ENCODE measurements around the gene ACOT7. TPM values are rescaled to one million over a fixed set of nuclear protein-coding genes. Genes with fewer than 3 reads are reported as not detected.

The ACOT7 gene
- total and polyA plus RNA-seq, 2 of the 13 experiments (the other 11 are each of a cell fraction or from before 2014, with no cell fraction given), result 33.0 to 55.8 TPM

DNA sequence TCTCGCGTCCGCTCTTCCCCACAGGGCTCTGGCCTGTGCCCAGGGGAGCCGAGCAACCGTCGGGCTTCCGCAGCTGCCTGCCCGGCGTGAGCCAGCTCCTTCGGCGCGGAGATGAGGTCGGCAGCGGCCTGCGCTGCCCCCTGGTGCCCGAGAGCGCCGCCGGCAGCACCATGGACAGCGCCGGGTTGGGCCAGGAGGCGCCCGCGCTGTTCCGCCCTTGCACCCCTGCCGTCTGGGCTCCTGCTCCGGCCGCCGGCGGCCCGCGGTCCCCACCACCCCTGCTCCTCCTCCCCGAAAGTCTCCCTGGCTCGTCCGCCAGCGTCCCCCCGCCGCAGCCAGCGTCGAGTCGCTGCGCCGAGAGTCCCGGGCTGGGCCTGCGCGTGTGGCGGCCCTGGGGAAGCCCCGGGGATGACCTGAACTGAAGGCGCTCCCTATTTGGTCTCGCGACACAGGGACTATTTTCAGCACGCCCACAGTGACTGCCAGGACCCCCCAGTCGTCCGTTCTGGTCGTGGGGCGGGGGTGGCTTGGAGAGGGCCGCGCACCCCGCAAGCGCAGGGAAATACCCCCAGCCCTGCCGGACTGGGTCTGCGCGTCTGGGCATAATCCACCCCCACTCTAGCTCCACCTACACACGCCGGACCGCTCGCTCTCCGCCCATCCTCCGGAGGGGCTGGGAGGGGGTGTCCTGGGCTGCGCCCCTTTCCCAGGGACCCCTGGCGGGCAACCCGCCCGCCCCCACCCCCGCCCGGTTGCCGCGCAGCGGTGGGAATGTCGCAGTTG lies 148.3 kb downstream of the ACOT7 start (continued):
- TF ChIP-seq ZNF572 (CRISPR knock-in tag; IDR thresholded peaks at IDR 0.05), result no peak
- TF ChIP-seq, protein P1, sequence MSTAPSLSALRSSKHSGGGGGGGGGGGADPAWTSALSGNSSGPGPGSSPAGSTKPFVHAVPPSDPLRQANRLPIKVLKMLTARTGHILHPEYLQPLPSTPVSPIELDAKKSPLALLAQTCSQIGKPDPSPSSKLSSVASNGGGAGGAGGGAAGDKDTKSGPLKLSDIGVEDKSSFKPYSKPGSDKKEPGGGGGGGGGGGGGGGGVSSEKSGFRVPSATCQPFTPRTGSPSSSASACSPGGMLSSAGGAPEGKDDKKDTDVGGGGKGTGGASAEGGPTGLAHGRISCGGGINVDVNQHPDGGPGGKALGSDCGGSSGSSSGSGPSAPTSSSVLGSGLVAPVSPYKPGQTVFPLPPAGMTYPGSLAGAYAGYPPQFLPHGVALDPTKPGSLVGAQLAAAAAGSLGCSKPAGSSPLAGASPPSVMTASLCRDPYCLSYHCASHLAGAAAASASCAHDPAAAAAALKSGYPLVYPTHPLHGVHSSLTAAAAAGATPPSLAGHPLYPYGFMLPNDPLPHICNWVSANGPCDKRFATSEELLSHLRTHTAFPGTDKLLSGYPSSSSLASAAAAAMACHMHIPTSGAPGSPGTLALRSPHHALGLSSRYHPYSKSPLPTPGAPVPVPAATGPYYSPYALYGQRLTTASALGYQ (CRISPR knock-in tag; IDR thresholded peaks at IDR 0.05), result peak; percentile 90
- no peak for TF ChIP-seq MBNL3 (CRISPR knock-in tag; conservative IDR thresholded peaks at IDR 0.05)
- no peak for TF ChIP-seq RORA (CRISPR knock-in tag; IDR thresholded peaks at IDR 0.05)
- TF ChIP-seq ZNF383 (CRISPR knock-in tag; IDR thresholded peaks at IDR 0.05; ENCODE audit: borderline replicate concordance), result no peak
- TF ChIP-seq EHMT2 (IDR thresholded peaks at IDR 0.05; ENCODE audit: borderline replicate concordance, low read depth, low read length), result peak; percentile 76; the same call in 1 of the 2 replicates
- peak; percentile 99 for TF ChIP-seq ZSCAN21 (CRISPR knock-in tag; IDR thresholded peaks at IDR 0.05; ENCODE audit: borderline replicate concordance)
- TF ChIP-seq NR2F6 (IDR thresholded peaks at IDR 0.05), result no peak
- TF ChIP-seq NR2F6 (CRISPR knock-in tag; IDR thresholded peaks at IDR 0.05), result peak; percentile 77
- TF ChIP-seq, protein P2, sequence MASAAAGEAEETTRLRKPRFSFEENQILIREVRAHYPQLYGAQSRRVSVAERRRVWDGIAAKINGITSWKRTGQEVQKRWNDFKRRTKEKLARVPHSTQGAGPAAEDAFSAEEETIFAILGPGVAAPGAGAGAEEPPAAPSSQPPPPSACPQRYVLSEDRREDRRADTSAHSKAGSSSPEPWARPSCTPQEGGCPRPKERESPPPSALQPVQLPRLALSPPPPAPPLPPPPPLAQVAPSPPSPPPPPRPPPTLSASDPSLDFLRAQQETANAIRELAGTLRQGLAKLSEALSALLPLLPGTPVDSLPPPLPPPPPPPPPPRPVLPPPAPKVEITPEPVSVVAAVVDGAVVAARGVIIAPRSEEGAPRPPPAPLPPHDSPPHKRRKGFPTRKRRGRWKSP (CRISPR knock-in tag; IDR thresholded peaks at IDR 0.05), result peak; percentile 95
- TF ChIP-seq ZNF670 (CRISPR knock-in tag; IDR thresholded peaks at IDR 0.05; ENCODE audit: borderline replicate concordance), result peak; percentile 61; the same call in 1 of the 2 replicates
- TF ChIP-seq, protein P3, sequence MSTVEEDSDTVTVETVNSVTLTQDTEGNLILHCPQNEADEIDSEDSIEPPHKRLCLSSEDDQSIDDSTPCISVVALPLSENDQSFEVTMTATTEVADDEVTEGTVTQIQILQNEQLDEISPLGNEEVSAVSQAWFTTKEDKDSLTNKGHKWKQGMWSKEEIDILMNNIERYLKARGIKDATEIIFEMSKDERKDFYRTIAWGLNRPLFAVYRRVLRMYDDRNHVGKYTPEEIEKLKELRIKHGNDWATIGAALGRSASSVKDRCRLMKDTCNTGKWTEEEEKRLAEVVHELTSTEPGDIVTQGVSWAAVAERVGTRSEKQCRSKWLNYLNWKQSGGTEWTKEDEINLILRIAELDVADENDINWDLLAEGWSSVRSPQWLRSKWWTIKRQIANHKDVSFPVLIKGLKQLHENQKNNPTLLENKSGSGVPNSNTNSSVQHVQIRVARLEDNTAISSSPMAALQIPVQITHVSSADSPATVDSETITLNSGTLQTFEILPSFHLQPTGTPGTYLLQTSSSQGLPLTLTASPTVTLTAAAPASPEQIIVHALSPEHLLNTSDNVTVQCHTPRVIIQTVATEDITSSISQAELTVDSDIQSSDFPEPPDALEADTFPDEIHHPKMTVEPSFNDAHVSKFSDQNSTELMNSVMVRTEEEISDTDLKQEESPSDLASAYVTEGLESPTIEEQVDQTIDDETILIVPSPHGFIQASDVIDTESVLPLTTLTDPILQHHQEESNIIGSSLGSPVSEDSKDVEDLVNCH (CRISPR knock-in tag; IDR thresholded peaks at IDR 0.05), result peak; percentile 71; the same call in 1 of the 2 replicates
- TF ChIP-seq ZNF550 (CRISPR knock-in tag; IDR thresholded peaks at IDR 0.05; ENCODE audit: borderline replicate concordance), result 0 out of 2 replicates have a peak, but pooled peaks have one; percentile 57
- TF ChIP-seq, protein P4, sequence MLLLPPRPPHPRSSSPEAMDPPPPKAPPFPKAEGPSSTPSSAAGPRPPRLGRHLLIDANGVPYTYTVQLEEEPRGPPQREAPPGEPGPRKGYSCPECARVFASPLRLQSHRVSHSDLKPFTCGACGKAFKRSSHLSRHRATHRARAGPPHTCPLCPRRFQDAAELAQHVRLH (CRISPR knock-in tag; IDR thresholded peaks at IDR 0.05; ENCODE audit: borderline replicate concordance, low read depth), result peak; percentile 100
- TF ChIP-seq SRSF4 (IDR thresholded peaks at IDR 0.05; ENCODE audit: low read depth, low read length, poor library complexity, severe bottlenecking), result no peak
- TF ChIP-seq, protein P5, sequence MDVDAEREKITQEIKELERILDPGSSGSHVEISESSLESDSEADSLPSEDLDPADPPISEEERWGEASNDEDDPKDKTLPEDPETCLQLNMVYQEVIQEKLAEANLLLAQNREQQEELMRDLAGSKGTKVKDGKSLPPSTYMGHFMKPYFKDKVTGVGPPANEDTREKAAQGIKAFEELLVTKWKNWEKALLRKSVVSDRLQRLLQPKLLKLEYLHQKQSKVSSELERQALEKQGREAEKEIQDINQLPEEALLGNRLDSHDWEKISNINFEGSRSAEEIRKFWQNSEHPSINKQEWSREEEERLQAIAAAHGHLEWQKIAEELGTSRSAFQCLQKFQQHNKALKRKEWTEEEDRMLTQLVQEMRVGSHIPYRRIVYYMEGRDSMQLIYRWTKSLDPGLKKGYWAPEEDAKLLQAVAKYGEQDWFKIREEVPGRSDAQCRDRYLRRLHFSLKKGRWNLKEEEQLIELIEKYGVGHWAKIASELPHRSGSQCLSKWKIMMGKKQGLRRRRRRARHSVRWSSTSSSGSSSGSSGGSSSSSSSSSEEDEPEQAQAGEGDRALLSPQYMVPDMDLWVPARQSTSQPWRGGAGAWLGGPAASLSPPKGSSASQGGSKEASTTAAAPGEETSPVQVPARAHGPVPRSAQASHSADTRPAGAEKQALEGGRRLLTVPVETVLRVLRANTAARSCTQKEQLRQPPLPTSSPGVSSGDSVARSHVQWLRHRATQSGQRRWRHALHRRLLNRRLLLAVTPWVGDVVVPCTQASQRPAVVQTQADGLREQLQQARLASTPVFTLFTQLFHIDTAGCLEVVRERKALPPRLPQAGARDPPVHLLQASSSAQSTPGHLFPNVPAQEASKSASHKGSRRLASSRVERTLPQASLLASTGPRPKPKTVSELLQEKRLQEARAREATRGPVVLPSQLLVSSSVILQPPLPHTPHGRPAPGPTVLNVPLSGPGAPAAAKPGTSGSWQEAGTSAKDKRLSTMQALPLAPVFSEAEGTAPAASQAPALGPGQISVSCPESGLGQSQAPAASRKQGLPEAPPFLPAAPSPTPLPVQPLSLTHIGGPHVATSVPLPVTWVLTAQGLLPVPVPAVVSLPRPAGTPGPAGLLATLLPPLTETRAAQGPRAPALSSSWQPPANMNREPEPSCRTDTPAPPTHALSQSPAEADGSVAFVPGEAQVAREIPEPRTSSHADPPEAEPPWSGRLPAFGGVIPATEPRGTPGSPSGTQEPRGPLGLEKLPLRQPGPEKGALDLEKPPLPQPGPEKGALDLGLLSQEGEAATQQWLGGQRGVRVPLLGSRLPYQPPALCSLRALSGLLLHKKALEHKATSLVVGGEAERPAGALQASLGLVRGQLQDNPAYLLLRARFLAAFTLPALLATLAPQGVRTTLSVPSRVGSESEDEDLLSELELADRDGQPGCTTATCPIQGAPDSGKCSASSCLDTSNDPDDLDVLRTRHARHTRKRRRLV (CRISPR knock-in tag; IDR thresholded peaks at IDR 0.05), result peak; percentile 72; the same call in 1 of the 2 replicates
- TF ChIP-seq RARA (CRISPR knock-in tag; IDR thresholded peaks at IDR 0.05), result peak; percentile 83

Measured in HepG2 (cell line).